GM19043 (cell line): ENCODE results near the gene ELAVL1.
A peak's percentile ranks its signal among the peaks of the same experiment; 100 is the strongest.
"Not testable (repeated sequence)": the region's sequence is repeated elsewhere in the genome, so short reads cannot be mapped to it uniquely, and the experiment has no call there.

Experiments used
- ATAC-seq: cut with Tn5 transposase; IDR thresholded peaks from one replicate; pipeline ENCODE4 v1.9.1; 2021; ENCODE audit warnings: low read depth; ENCODE audit not compliant: unreplicated experiment

The ELAVL1 gene

DNA sequence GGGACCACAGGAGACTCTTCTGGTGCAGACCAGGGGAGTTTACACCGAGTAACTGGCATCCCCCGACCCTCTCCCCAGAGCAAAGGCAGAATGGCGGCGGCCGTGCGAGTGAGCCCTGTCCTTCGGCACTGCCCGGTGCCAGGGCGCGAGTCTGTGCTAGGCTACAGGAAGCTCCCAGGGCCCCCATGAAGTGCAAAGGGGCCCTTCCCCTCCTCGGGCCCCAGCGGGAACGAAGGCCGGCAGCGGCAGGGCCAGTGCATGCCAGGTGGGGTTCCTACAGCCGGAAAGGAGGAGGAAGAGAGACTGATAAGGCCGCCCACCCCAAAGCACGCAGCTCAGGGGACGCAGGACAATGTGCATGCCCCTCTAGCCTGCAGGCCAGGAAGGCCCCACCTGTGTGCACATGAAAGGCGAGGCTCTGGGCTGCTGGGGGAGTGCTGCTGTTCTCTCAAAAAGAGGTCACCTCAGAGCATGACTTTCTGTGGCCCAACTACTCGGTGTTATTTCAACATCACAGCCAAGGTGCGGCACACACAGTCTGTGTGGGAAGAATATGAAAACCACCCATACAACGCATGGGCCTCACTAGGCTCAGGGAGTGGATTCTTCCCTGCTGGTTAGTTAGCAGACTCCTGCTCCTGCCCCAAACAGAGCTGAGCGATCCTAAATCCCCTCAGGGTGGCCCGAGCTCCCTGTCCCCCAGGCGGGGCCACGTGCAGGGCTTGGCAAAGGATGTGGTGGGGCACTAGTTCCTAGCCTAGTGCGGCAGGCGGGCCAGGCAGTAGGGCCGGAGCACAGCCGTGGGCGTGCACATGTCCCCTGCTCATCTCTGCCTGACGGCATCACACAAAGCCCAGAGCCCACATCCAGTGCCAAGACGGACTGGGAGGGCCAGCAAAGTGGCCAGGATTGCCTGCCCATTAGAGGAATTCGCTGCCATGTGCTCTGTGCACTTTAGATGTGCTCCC is 33.6 kb downstream of the ELAVL1 start:
- no peak for ATAC-seq

DNA sequence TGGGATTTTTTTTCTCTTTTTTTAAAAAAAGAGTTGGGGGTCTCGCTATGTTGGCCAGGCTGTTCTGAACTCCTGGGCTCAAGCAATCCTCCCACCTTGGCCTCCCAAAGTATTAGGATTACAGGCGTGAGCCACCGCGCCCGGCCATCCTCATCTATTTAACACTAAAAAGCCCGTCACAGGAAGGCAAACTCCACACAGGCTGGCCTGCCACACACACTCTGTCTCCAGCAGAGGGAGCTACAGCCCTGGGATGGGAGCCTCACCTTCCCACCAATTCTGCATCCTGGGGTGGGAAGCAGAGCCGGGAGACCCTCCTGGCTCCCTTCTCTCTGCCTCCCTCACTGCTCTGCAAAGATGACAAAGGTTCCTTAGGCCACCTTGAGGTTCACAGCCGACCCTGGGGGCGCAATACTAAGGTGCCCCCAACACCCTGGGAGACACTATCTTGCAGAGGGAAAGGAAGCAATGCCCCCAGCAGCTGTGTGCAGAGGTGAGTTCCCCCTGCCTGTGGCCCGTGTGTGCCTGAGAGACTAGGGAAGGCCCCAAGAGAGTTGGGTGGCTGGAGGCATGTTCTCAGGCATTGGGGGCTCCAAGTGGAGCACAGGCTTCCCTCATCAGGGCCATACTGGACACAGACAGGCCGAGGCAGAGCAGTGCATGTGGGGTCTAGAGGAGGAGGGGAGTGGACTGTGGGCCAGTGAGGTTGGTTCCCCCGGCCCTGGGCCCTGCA is 34.6 kb downstream of the ELAVL1 start:
- ATAC-seq = no peak

DNA sequence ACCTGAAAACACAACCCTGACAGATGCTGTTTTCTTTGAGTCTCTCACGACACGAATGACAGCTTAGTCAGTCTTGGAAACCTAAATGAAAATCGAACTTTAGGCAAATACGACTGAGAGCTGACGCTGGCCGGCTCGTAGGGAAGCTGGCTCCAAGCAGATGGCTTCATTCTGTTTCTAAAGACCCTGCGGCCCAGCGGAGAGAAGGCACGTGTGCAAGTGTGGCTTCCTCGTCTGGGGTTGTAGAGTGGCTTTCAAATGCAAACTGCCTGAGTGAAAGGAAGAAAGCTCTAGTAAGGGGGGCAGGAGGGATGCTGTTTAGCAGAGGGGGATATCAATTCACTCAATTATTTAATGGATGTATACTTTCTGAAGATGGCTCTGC is 35.9 kb downstream of the ELAVL1 start:
- ATAC-seq = no peak

DNA sequence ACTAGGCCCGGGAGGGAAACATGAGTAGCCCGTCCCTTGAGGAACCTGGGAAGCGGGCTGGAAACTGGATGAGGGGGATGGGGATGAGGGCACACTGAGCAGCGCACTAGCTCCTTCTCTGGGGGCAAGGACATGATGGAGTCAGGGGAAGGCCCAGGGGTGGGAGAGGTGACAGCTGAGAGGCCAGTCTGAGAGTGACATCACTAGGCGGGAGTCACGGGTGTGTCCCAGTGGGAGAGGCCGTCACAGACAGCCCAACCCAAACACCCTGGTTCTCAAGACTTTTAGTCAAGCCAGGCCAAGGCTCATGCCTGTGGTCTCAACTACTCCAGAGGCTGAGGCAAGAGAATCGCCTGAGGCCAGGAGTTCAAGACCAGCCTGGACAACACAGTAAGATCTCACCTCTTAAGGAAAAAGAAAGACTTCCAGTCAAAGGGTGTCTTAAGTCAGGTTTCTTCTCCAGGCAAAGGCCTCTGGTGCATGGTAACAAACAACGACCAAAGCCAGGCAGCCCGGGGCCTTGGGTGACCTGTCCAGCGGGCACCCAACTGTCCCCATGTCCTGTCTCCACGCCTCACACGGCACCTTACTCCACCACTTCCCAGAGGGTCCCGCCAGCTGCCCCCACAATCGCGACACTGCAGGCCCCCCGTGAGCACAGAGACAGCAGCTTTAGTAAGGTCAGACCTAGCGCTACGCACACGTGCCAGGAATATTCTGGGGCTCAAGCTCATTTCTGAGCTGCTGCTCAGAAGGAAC is 36.5 kb downstream of the ELAVL1 start:
- no peak for ATAC-seq

DNA sequence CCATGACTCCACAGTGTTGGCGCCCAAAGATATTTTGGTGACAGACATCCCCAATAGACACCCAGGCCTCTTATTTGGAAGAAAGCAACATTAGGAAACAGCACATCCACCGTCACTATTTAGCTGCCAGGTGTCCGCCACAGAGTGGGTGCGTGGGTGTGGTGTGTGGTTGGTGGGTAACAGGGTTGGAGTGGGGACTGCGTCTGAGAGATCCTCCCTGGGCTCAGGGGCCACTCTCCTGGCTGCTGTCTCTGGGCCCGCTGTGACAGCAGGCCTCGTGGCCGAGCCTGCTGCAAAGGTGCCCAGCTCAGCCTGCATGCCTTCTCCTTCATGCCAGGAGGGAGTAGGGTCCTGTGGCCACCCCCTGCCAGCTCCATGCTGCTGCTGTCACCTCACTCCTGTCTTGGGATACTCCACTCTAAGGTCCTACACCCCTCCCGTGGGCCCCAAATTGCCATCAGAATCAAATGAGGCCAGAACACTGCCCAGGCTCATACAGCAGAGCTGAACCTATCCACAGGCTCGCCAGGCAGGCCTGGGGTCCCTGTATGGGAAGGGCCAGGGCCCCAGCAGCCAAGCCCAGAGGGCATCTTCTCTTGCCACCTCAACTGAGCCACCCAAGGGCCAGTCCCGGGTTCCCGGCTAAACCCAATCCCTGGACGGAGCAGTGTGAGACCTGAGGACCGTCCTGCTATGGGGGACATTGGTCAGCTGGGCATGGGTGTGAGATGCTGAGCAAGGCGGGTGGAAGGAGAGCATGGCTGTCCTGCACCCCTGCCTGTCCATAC is 37.2 kb downstream of the ELAVL1 start:
- ATAC-seq = no peak

DNA sequence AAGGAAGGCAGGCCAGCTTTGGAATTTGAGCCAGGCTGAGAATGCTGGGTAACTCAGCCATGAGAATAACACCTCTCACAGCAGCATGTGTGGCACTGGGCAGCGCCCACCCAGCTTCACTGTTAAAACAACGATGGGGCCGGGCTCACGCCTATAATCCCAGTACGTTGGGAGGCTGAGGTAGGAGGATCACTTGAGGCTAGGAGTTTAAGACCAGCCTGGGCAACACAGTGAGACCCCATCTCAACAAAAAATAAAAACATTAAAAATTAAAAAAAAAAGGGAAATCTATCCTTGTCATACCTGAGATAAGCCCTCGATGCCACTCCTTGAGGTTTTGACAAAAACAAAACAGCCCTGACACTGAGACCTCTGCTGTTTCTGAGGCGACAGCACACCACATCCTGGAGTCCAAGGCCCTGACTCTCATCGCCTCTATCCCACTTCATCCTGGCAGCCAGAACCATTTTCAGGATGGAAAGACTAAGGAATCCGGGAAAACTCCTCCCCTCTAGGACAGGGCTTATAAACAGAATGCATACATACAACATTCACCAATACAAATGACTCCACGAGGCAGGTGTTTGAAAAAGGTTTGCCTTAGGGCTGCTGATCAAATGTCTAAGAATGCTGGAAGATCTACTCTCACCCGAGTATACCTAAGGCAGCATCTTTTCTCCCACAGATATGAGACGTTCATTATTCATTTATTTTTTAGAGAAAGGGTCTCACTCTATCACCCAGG is 39.3 kb downstream of the ELAVL1 start:
- no peak for ATAC-seq

DNA sequence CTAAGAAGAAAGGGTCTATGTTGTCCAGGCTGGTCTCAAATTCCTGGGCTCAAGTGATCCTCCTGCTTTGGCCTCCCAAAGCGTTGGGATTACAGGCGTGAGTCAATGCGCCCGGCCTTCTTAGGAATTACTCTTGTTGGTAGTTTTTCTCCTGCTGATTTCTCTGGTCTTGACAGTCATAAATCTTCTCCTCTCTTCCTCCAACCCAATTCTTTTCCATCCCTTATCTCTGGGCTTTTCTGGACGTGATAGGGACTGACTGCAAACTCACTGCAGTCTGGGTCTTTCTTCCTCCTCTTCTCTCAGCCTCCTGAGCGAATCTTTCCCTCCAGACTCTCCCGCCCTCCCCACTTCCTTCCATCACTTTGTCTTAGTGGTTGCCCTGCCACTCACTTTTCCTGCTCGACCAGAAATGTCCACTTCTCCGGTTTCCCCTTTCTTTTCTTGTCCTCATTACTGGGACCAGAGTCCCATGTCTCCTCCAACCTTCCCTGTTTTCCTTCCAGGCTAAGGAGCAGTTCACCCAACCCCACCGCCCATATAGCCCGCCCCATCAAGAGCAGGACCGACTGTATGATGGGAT is 40.1 kb downstream of the ELAVL1 start:
- no peak for ATAC-seq

DNA sequence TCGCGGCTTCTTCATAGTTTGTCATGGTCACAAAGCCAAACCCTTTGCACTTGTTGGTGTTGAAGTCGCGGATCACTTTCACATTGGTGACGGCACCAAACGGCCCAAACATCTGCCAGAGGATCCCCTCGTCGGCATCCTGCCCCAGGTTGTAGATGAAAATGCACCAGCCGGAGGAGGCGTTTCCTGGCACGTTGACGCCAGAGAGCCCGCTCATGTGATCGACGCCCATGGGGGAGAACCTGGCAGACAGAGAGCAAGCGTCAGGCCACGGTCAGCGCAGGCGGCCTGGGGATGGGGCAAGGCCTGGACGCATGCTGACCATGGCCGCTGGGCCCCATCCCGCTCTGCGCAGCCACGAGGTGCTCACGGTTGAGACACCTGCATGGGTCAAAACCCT is 41.9 kb downstream of the ELAVL1 start:
- no peak for ATAC-seq

DNA sequence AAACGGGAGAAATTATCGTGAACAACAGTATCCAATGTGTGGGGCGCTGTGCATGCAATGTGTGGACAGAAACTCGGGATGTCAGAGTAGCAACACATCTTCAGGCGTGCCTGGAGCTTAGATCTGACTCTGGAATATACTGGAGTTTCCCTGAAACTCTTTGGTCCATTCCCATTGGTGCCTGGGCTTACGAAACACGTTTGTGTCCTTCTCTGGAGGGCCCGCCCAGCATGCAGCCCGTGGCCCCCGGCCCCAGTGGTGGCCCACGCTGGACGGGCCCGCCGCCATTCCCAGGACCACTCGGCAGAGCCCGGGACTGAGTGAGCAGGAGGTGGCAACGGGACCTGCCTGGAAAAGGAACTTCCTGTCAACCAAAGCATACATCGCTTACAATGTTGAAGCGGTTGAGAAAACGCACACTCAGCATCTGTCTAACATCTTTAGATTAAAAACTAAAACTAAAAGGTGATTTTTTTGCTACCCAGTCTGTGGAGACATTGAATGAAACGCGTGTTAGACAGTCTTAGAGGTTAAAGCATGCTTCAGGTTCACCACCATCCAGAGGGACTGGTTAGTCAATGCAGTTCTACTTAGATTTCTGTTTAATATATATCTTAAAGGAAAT is 42.7 kb downstream of the ELAVL1 start:
- ATAC-seq = no peak

DNA sequence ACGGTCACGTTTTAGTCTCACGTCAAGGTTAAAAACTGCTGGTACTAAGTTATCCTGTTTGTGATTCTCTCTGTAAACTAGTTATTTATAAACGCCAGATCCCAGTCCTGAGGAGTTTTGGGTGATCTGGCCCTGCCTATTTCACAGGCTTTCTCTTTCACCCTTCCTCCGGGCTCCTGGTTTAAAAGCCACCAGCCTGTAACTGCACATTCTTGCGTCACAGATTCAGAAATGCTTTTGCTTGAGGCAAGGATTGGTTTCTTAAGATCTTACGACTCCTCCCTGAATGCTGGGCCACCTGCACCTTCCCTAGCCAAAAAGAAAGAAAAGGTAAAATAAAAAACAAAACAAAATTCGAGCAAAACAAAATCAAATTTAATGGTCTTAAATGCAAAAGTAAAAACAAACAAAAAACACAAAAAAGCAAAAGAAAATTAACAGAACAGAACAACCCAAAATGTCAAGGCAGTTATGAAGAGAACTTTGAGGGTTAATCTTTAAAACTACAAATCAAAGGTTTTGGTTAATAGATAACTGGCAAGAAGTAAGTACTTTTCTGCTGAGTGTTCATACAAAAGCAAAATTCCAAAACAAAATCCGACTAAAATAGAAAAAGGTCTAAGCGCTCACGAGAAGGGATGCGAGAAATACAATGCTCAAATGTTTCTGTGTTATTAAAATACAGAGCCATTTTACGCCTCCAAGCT is 43.4 kb downstream of the ELAVL1 start:
- no peak for ATAC-seq

DNA sequence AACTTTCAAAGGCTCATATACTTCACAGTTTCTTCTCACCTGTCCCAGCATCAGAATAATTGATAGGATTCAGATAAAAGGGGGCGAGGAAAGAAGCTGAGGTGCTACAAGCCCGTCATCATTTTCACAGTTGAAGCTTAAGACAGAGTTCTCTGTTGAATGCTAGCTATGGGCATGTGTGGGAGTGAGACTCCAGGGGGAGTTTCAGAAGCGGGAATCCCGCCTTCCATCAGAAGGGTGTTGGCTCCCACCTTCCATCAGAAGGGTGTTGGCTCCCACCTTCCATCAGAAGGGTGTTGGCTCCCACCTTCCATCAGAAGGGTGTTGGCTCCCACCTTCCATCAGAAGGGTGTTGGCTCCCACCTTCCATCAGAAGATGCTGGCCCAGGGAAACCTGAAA is 44.4 kb downstream of the ELAVL1 start:
- not testable (repeated sequence) for ATAC-seq

DNA sequence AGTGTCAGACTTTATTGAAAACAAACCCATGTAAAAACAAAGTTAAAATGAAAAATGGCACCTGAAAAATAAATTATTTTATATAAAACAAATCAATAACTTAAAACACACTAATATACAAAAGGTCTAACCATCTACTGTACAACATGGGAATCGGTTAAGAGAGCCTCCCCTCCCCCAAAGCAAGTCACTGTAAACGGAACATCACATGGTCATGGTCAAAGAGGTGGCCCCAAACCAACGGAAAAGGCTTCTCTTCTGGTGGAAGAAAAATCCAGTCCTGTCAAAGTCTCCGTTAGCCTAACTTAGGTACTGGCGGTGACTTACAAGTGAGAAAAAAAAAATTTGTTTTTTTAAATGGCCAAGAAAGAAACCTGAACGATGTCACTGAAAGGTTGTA is 46.2 kb downstream of the ELAVL1 start:
- no peak for ATAC-seq

DNA sequence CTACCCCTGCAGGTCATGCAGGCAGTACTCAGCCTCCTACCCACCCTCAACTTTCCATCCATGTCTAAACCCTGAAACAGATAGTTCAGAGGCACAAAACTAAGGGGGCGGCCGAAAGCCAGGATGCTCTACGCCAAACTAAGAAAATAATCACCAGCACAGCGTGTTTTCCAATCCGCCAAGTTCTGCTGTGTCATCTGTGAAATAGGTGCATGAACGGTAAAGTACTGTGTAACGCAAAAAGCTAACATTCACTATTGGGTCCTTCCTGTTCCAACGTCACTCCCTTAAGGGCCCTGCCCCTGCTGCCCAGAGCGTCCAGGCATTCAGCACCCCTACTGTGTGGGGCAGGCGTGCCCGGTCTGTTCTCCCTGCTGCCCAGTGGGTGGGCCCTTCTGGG is 49.7 kb downstream of the ELAVL1 start:
- no peak for ATAC-seq

DNA sequence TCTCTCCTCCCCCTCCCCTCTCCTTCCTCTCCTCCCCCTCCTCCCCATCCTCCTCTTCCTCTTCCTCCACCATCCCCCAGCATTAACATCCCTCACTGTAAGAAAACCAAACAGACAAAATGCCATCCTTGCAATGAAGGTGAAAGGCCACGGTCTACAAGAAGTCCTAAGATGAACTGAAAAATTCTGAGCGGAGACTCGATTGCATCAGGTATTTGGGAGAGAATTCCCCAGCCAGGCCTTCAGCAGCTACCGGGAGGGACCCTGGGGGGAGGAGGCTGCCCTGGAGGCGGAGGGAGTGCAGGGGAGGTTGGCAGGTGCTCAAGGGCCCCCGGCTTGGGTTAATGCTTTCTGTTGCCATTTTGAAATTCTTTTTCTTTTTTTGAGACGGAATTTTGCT is 51.9 kb downstream of the ELAVL1 start:
- ATAC-seq = no peak

DNA sequence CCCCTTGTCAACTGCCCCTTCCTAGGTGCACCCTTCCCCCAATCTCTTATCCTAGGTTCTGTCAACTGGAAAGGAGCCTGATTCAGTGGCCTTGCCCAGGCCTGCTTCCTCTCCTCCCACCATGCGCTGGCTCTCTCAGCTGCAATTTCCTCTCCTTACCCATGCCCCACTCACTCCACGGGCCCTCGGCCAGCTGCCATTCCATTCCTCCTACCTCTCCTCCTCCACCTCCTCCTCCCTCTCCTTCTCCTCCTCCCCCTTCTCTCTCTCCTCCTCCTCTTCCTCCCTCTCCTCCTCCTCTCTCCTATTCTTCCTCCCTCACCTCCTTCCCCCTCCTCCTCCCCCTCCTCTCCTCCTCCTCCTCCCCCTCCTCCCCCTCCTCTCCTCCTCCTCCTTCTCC is 52.4 kb downstream of the ELAVL1 start:
- ATAC-seq = no peak

DNA sequence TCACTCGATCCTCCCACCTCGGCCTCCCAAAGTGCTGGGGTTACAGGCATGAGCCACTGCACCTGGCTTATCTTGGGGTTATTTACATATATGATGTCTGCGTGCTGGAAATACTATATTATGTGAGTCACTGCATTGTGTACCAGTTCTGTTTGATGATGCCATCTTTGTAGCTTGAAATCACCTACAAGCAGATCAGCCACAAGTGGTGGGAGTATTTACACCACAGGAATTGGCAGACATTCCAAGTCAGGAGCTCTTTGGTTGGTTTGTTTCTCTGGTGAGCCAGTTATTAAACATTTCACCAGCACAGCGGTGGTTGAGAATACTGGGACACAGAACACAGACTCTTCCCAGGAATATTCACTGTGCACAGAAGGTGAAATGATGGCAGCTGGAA is 57.5 kb downstream of the ELAVL1 start:
- ATAC-seq = no peak

DNA sequence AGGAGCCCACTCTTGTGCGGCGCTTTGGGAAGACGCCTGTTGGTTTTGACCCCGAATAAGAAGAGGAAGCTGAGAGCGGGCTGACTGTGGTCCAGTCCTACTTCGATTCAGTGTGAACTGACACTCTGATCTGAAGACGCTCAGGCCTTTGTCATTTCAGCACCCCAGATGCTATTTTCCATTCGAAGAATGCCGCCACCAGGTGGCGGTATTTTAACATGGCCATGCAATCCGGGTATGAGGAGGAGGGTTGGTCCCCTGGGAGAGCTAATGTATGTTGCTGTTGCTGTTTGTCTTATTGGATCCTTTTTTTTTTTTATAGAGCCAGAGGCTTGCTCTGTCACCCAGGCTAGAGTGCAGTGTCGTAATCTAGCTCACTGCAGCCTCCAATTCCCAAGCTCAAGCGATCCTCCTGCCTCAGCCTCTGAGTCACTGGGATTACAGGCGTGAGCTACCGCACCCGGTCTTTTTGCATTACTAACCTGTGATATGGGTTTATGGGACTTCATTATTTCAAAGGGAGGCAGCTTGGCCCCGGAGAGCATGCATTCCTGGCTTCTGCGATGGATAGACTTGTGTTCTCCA is 61.2 kb downstream of the ELAVL1 start:
- ATAC-seq = peak; percentile 23
